Gastrocnemius medialis (tissue), 4 donors: ENCODE data around the gene TAAR8. TPM values are rescaled to one million over a fixed set of nuclear protein-coding genes. Genes with fewer than 3 reads are reported as not detected.

Experiments used
- ATAC-seq, 2 donors: fragments of 150-250 bp; one replicate each; pipeline ENCODE4 v1.9.1; 2016
- DNase-seq, 2 donors: peaks; one replicate each; pipeline ENCODE4 v3.0.0-alpha.2; 2019
- H3K27ac ChIP-seq, 4 donors: fragments of 200-600 bp; sonication (generic); 1 replicate in 1 of 4; 2 replicates in 3 of 4; pipeline ENCODE4 v1.5.1; 2016 to 2018; ENCODE audit warnings: mild to moderate bottlenecking in 2 of 4, moderate library complexity in 1 of 4
- H3K27me3 ChIP-seq, 3 donors: fragments of 200-600 bp; sonication (generic) in 2 of 3; 1 replicate in 1 of 3; 2 replicates in 2 of 3; pipeline versions ENCODE4 v1.5.1 to v1.6.0; 2016 to 2019; ENCODE audit warnings: mild to moderate bottlenecking in 1 of 3, moderate library complexity in 1 of 3
- H3K36me3 ChIP-seq, 2 donors: fragments of 200-600 bp; sonication (generic) in 1 of 2; one replicate each; pipeline ENCODE4 v1.5.1; 2017 to 2018
- H3K4me1 ChIP-seq, 2 donors: fragments of 200-600 bp; sonication (generic) in 1 of 2; one replicate each; pipeline ENCODE4 v1.5.1; 2016 to 2017; ENCODE audit warnings: mild to moderate bottlenecking in 2 of 2
- H3K4me3 ChIP-seq, 4 donors: fragments of 200-600 bp; sonication (generic) in 3 of 4; 1 replicate in 1 of 4; 2 replicates in 3 of 4; pipeline ENCODE4 v1.5.1; 2016 to 2019; ENCODE audit warnings: mild to moderate bottlenecking in 2 of 4
- H3K9me3 ChIP-seq, 3 donors: fragments of 200-600 bp; sonication (generic) in 2 of 3; 1 replicate in 1 of 3; 2 replicates in 2 of 3; pipeline ENCODE4 v1.5.1; 2016 to 2019
- POLR2A ChIP-seq, 2 donors: fragments of 450-650 bp; IDR thresholded peaks; one replicate each; pipeline ENCODE4 v1.6.1; 2017; ENCODE audit warnings: antibody characterized with exemption in 2 of 2, mild to moderate bottlenecking in 2 of 2, moderate library complexity in 2 of 2
- in situ Hi-C, 4 donors: fragments of 200-750 bp; cut with MboI; loops; one replicate each; pipeline versions ENCODE4 v1.15.0 to v1.8.0; 2017; ENCODE audit warnings: low sequenced_read_pairs in 4 of 4
- intact Hi-C: fragments of 100-400 bp; cut with DNase I; formaldehyde crosslinking; loops from one replicate; pipeline ENCODE4 v1.15.1; 2023; ENCODE audit warnings: low total_unique reads
- total RNA-seq, 4 donors: library from RNA; depleted of rRNA; stranded (reverse); fragments of >200 nt; gene quantifications; one replicate each; pipeline versions ENCODE4 v1.1.0 to v1.2.3, GENCODE V29; 2016
- TF ChIP-seq, protein P1 (sequence below), 5 experiments: fragments of 450-650 bp in 3 of 5; fragments of 200-600 bp in 2 of 5; sonication (generic) in 2 of 5; IDR thresholded peaks in 4 of 5; conservative IDR thresholded peaks in 1 of 5; 1 replicate in 4 of 5; 2 replicates in 1 of 5; pipeline ENCODE4 v1.5.1; 2016 to 2019; ENCODE audit warnings: antibody characterized with exemption in 5 of 5, mild to moderate bottlenecking in 3 of 5, moderate library complexity in 3 of 5

Gene TAAR8, protein sequence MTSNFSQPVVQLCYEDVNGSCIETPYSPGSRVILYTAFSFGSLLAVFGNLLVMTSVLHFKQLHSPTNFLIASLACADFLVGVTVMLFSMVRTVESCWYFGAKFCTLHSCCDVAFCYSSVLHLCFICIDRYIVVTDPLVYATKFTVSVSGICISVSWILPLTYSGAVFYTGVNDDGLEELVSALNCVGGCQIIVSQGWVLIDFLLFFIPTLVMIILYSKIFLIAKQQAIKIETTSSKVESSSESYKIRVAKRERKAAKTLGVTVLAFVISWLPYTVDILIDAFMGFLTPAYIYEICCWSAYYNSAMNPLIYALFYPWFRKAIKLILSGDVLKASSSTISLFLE
- total RNA-seq = not detected

DNA sequence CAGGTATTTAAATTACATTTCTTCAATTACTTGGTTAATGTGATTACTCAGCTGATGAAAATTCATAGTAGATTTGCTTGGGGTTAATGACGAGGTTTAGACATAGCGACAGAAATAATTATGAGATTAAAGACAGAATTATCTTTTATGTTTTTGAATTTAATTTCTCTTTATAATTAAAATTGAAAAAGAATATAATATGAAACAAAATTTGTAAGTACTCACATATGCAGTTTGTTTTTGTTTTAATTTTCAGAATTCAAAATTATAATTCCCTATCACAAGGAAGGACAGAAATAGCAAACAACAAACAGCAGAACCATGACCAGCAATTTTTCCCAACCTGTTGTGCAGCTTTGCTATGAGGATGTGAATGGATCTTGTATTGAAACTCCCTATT lies at the start of gene TAAR8:
Gene TAAR8, plus strand, starts transcription at position 301 of the 400 bp plus-strand sequence. Its CDS starts 21 bp downstream, at position 322.
- Histone ChIP-seq H3K4me3 (no peak within 1 kb of the TSS), H3K36me3 (no peaks in the 10 kb centered on the region), H3K9me3 (no peaks in the 10 kb centered on the region), H3K4me1 (no peaks in the 10 kb centered on the region), H3K27me3 (no peaks in the 10 kb centered on the region), H3K27ac (no peak within 1 kb of the TSS)
- no peak for DNase-seq
- ATAC-seq = no peak
- TF ChIP-seq, protein P1, sequence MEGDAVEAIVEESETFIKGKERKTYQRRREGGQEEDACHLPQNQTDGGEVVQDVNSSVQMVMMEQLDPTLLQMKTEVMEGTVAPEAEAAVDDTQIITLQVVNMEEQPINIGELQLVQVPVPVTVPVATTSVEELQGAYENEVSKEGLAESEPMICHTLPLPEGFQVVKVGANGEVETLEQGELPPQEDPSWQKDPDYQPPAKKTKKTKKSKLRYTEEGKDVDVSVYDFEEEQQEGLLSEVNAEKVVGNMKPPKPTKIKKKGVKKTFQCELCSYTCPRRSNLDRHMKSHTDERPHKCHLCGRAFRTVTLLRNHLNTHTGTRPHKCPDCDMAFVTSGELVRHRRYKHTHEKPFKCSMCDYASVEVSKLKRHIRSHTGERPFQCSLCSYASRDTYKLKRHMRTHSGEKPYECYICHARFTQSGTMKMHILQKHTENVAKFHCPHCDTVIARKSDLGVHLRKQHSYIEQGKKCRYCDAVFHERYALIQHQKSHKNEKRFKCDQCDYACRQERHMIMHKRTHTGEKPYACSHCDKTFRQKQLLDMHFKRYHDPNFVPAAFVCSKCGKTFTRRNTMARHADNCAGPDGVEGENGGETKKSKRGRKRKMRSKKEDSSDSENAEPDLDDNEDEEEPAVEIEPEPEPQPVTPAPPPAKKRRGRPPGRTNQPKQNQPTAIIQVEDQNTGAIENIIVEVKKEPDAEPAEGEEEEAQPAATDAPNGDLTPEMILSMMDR (IDR thresholded peaks at IDR 0.05 in 4 of 5, conservative IDR thresholded peaks at IDR 0.05 in 1 of 5) = no peak
- no peak for TF ChIP-seq POLR2A (IDR thresholded peaks at IDR 0.05)
- intact Hi-C loops = no loop called here
- in situ Hi-C loops = no loop called here

DNA sequence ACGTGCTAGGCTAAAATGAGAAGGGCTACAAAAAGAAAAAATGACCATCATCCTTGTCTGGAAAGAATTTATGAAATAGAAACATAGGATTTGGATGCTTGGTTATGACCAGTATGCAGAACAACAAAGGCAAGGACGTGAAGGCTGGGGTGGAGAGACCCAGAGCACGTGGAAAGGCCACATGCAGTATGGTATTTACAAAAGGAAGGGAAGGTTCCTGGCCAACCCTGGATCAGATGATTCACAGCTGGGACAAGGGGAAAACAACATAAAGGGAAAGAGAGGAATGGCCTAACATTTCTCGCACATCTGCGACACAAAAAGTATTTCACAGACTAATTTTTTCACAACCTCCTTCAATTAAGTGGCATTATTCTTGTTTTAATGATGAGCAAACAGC lies 47.7 kb upstream of the TAAR8 start:
- no peak for ATAC-seq
- Histone ChIP-seq H3K36me3 (peaks cover 0 to 31% of the 10 kb centered on the region in 2 donors), H3K4me1 (peaks cover 18 to 34% of the 10 kb centered on the region in 2 donors)

DNA sequence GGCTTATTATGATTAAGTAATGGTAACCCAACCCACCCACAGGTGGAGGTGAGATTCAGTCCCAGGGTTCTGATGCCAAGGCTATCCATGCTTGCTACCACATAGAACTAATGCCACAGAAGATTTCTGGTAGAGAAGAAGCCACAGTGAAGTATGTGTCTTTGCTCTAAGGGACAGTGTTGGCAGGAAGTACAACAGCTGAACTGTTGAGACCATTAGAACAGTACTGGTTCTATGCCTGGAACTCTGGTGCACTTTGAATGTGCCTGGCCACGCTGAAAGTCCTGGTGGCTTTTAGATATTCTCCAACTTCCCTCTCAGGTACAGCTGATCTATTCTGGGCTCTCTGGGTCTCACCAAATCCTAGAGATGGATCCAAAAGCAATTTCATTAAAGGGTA lies 47.3 kb upstream of the TAAR8 start:
- H3K9me3 ChIP-seq = no peaks in the 10 kb centered on the region
- intact Hi-C loops = no loop called here
- H3K27ac ChIP-seq = no peak overlapping the region
- peaks cover 0 to 27% of the 10 kb centered on the region in 2 donors for H3K36me3 ChIP-seq
- no peak overlapping the region for H3K4me3 ChIP-seq
- ATAC-seq (no peak), DNase-seq (no peak)
- peaks cover 18 to 34% of the 10 kb centered on the region in 2 donors for H3K4me1 ChIP-seq
- in situ Hi-C loops = loop anchor here in 2 of 4 donors (25.0 kb wide), 2 partner anchors 307 to 1057 kb away; partner anchors contain the start of gene RPS12 (in 1 of the 2)
- TF ChIP-seq, protein P1 (IDR thresholded peaks at IDR 0.05 in 4 of 5, conservative IDR thresholded peaks at IDR 0.05 in 1 of 5) = no peak
- no peak for TF ChIP-seq POLR2A (IDR thresholded peaks at IDR 0.05)
- no peaks in the 10 kb centered on the region for H3K27me3 ChIP-seq

More for the DNA sequence above, 47.7 kb upstream of the TAAR8 start:
- no peaks in the 10 kb centered on the region for H3K9me3 ChIP-seq
- no peak for DNase-seq
- no peak for TF ChIP-seq POLR2A (IDR thresholded peaks at IDR 0.05)
- TF ChIP-seq, protein P1 (IDR thresholded peaks at IDR 0.05 in 4 of 5, conservative IDR thresholded peaks at IDR 0.05 in 1 of 5) = no peak
- no peak overlapping the region for H3K27ac ChIP-seq
- in situ Hi-C loops = loop anchor here in 2 of 4 donors (25.0 kb wide), 2 partner anchors 308 to 1058 kb away; partner anchors contain the start of gene RPS12 (in 1 of the 2)
- H3K27me3 ChIP-seq = no peaks in the 10 kb centered on the region
- H3K4me3 ChIP-seq = no peak overlapping the region
- intact Hi-C loops = no loop called here

DNA sequence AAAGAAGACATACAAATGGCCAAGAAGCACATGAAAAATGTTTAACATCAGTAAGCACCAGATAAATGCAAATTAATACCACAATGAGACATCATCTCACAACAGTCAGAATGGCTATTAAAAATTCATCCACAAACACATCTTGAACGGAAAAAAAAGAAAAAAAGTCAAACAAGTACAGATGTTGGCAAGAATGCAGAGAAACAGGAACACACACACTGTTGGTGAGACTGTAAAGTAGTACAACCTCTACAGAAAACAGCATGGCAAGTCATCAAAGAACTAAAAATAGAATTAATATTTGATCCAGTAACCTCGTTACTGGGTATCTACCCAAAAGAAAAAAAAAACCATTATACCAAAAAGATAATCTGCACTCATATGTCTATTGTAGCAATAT lies 46.0 kb upstream of the TAAR8 start:
- DNase-seq (no peak), ATAC-seq (no peak)
- no peaks in the 10 kb centered on the region for H3K27me3 ChIP-seq
- peaks cover 28 to 40% of the 10 kb centered on the region in 2 donors for H3K4me1 ChIP-seq
- in situ Hi-C loops = loop anchor here in 2 of 4 donors (25.0 kb wide), 2 partner anchors 306 to 1056 kb away; partner anchors contain the start of gene RPS12 (in 1 of the 2)
- intact Hi-C loops = no loop called here
- peaks cover 0 to 14% of the 10 kb centered on the region in 2 donors for H3K36me3 ChIP-seq
- H3K4me3 ChIP-seq = no peak overlapping the region
- no peaks in the 10 kb centered on the region for H3K9me3 ChIP-seq
- H3K27ac ChIP-seq = no peak overlapping the region
- no peak for TF ChIP-seq POLR2A (IDR thresholded peaks at IDR 0.05)
- TF ChIP-seq, protein P1 (IDR thresholded peaks at IDR 0.05 in 4 of 5, conservative IDR thresholded peaks at IDR 0.05 in 1 of 5) = no peak
